Pons (tissue), 1 donor: Measurements from ENCODE around the gene TIMM17B.

ENCODE experiments used
- DNase-seq: peaks from one replicate; pipeline ENCODE4 v3.0.0-alpha.2; 2016; ENCODE audit warnings: low spot score

TIMM17B gene

GRCh38 chrX:48897625-48898306, at the start of gene TIMM17B, which contains the start of gene PQBP1:
Gene TIMM17B (minus strand): TSS chrX:48897768. CDS start chrX:48897749, 19 bp downstream.
Gene PQBP1 (plus strand): TSS chrX:48897930. CDS start chrX:48898510, 580 bp downstream.
- peak; percentile 96 for DNase-seq

- DNase-seq: peak; percentile 22
These were observed 48.2 kb upstream of the TIMM17B start for GRCh38 chrX:48945517-48946348.

GRCh38 chrX:48942895-48943294, 45.3 kb upstream of the TIMM17B start:
- DNase-seq: no peak

GRCh38 chrX:48940404-48940955, 42.9 kb upstream of the TIMM17B start:
- no peak for DNase-seq

- no peak for DNase-seq
These were observed 42.1 kb upstream of the TIMM17B start for GRCh38 chrX:48939524-48940228.

GRCh38 chrX:48938721-48939425, 41.3 kb upstream of the TIMM17B start:
- DNase-seq: no peak

- DNase-seq: peak; percentile 16
These were observed 39.7 kb upstream of the TIMM17B start for GRCh38 chrX:48937054-48937907.

GRCh38 chrX:48936429-48937053, 39.0 kb upstream of the TIMM17B start:
- no peak for DNase-seq

- no peak for DNase-seq
These were observed 37.7 kb upstream of the TIMM17B start for GRCh38 chrX:48935301-48935670.

GRCh38 chrX:48934581-48935300, 37.2 kb upstream of the TIMM17B start:
- no peak for DNase-seq

- DNase-seq: no peak
These were observed 36.2 kb upstream of the TIMM17B start for GRCh38 chrX:48933757-48934156.

- DNase-seq: no peak
These were observed 30.3 kb upstream of the TIMM17B start for GRCh38 chrX:48927736-48928382.

- no peak for DNase-seq
These were observed 29.6 kb upstream of the TIMM17B start for GRCh38 chrX:48927123-48927522.

GRCh38 chrX:48924270-48924669, 26.7 kb upstream of the TIMM17B start:
- no peak for DNase-seq

GRCh38 chrX:48923771-48924170, 26.2 kb upstream of the TIMM17B start:
- DNase-seq: no peak

GRCh38 chrX:48920718-48921104, 23.1 kb upstream of the TIMM17B start:
- DNase-seq: no peak

- DNase-seq: no peak
These were observed 22.6 kb upstream of the TIMM17B start for GRCh38 chrX:48919947-48920717.

- DNase-seq: peak; percentile 1
These were observed 21.8 kb upstream of the TIMM17B start for GRCh38 chrX:48919360-48919841.
